ENCODE data around the gene FILIP1L. TPM values are rescaled to one million over a fixed set of nuclear protein-coding genes. Genes with fewer than 3 reads are reported as not detected.

The FILIP1L gene
- total and polyA plus RNA-seq, 2 of the 4 experiments (the other 2 are of a cell fraction): 11.5 to 19.9 TPM

- no peak overlapping the region; a peak in 1 of 4 replicates for H4K8ac ChIP-seq (ENCODE audit: low read depth in 2 of 2, low read length in 2 of 2)
- no peak overlapping the region for H3K4ac ChIP-seq (ENCODE audit: low read depth, low read length)
- H2BK120ac ChIP-seq (ENCODE audit: low read depth, low read length): no peak overlapping the region
- H3K9me3 ChIP-seq (ENCODE audit: control insufficient read depth, insufficient read depth, low read length): no peaks in the 10 kb centered on the region
- no CpG with 5 or more reads among the region's 2 CpGs for WGBS, 2 experiments (ENCODE audit: extremely low coverage in 2 of 2, insufficient read length in 1 of 2)
- no TSS peak for BruUV-seq (replicated peaks)
- H2AFZ ChIP-seq (replicated peaks; ENCODE audit: low read length, poor library complexity): no peak overlapping the region
- peak overlapping the region; percentile 89 for H3K9ac ChIP-seq (ENCODE audit: low read depth, low read length)
- CTCF ChIA-PET: no interaction called here
- peaks cover 3 to 47% of the 10 kb centered on the region in 2 experiments for H3K79me1 ChIP-seq (ENCODE audit: low read depth in 1 of 2, low read length in 2 of 2)
- H3K4me2 ChIP-seq (ENCODE audit: low read depth, low read length): peak overlapping the region; percentile 96
- peaks cover 14% of the 10 kb centered on the region for H3K9me1 ChIP-seq (ENCODE audit: insufficient read depth, low read length)
- in situ Hi-C loops (cut with MboI; ENCODE audit: low sequenced_read_pairs) (loop anchor here (25.0 kb wide), 1 partner anchor 189 kb away; no protein-coding TSS in a partner anchor), intact Hi-C loops (cut with micrococcal nuclease) (loop anchor here (1.0 to 5.0 kb wide), 3 partner anchors 133 to 381 kb away; no protein-coding TSS in a partner anchor), dilution Hi-C loops (cut with HindIII; ENCODE audit: low sequenced_read_pairs, unreplicated experiment) (no loop called here)
- no peak overlapping the region for H2AK5ac ChIP-seq (ENCODE audit: low read depth, low read length)
- peak overlapping the region; percentile 53; the same call in 1 of the 2 replicates for H3K18ac ChIP-seq (ENCODE audit: low read depth, low read length)
- peaks cover 12% of the 10 kb centered on the region for H3K36me3 ChIP-seq (ENCODE audit: control insufficient read depth, insufficient read depth, low read length)
- peak overlapping the region; percentile 51; the same call in 1 of the 2 replicates for H3K56ac ChIP-seq (ENCODE audit: extremely low read depth, insufficient read depth, low read length)
- H4K20me1 ChIP-seq (ENCODE audit: insufficient read depth, low read length): peaks cover 48% of the 10 kb centered on the region
- no peak overlapping the region for H2BK15ac ChIP-seq (ENCODE audit: low read depth, low read length)
- DNase-seq: no peak
- peak overlapping the region; percentile 38; the same call in 1 of the 2 replicates for H4K5ac ChIP-seq (ENCODE audit: low read depth, low read length)
- no peak overlapping the region for H2AK9ac ChIP-seq (replicated peaks; ENCODE audit: low read depth, low read length, poor library complexity)
- peaks cover 12% of the 10 kb centered on the region for H3K4me1 ChIP-seq (ENCODE audit: control insufficient read depth, insufficient read depth, low read length)
- ATAC-seq (ENCODE audit: low read depth): no peak
- H3K27me3 ChIP-seq (ENCODE audit: control insufficient read depth, insufficient read depth, low read length): no peaks in the 10 kb centered on the region
- H3K27ac ChIP-seq (ENCODE audit: insufficient read depth, low read length): peak overlapping the region; percentile 26; the same call in 1 of the 2 replicates
- POLR2A ChIA-PET (ENCODE audit: unreplicated experiment): interaction anchor here (0.7 to 1.0 kb wide), 2 partner anchors 168 to 172 kb away, joined by 3 to 6 read pairs; no protein-coding TSS in a partner anchor
- H4K91ac ChIP-seq (ENCODE audit: insufficient read depth, low read depth, low read length): no peak overlapping the region
- H3K14ac ChIP-seq (replicated peaks; ENCODE audit: low read depth, low read length): peak overlapping the region; percentile 29; the same call in 1 of the 2 replicates
- no peak overlapping the region for H2BK20ac ChIP-seq (ENCODE audit: low read depth, low read length)
- H3K23ac ChIP-seq (ENCODE audit: low read depth, low read length): peak overlapping the region; percentile 5; the same call in 1 of the 2 replicates
- H2BK5ac ChIP-seq (ENCODE audit: low read depth, low read length, poor library complexity, severe bottlenecking): peak overlapping the region; percentile 73
- peak overlapping the region; percentile 88 for H3K4me3 ChIP-seq (ENCODE audit: insufficient read depth, low read depth, low read length)
- TF ChIP-seq ELK1 (IDR thresholded peaks at IDR 0.05; ENCODE audit: borderline replicate concordance, low read depth, low read length) (no peak), MAZ (IDR thresholded peaks at IDR 0.05; ENCODE audit: borderline replicate concordance, low read depth, low read length) (no peak), CEBPB (IDR thresholded peaks at IDR 0.05; ENCODE audit: low read depth, low read length) (no peak), CTCF (conservative IDR thresholded peaks at IDR 0.05; ENCODE audit: low read depth, low read length) (no peak), BHLHE40 (IDR thresholded peaks at IDR 0.05; ENCODE audit: low read depth, low read length) (no peak), MAFK (IDR thresholded peaks at IDR 0.05; ENCODE audit: low read depth, low read length) (no peak), POLR2A (IDR thresholded peaks at IDR 0.05; ENCODE audit: low read depth, low read length) (no peak), USF2 (IDR thresholded peaks at IDR 0.05; ENCODE audit: low read depth, low read length) (no peak), FOS (IDR thresholded peaks at IDR 0.05; ENCODE audit: low read depth, low read length) (no peak), RAD21 (IDR thresholded peaks at IDR 0.05; ENCODE audit: low read length) (no peak), RCOR1 (IDR thresholded peaks at IDR 0.05; ENCODE audit: insufficient replicate concordance, low read length) (no peak), CHD1 (IDR thresholded peaks at IDR 0.05; ENCODE audit: low read depth, low read length) (no peak), RFX5 (IDR thresholded peaks at IDR 0.05; ENCODE audit: low read depth, low read length) (no peak), NFE2L2 (IDR thresholded peaks at IDR 0.05; ENCODE audit: low read depth, low read length) (no peak)
Observed at GRCh38 chr3:99873269-99874102, 240.8 kb downstream of the FILIP1L start.

Data from IMR-90 (cell line).